ENCODE measurements around the gene KDM1A. TPM values are rescaled to one million over a fixed set of nuclear protein-coding genes. Genes with fewer than 3 reads are reported as not detected.

KDM1A gene
- total RNA-seq, 1 donor from 2014 or later: 332 TPM

- Histone ChIP-seq H3K27me3 (no peaks in the 10 kb centered on the region), H3K9ac (no peak overlapping the region), H3K4me2 (no peak overlapping the region), H3K79me2 (ENCODE audit: low read depth) (peaks cover 8% of the 10 kb centered on the region), H3K36me3 (peaks cover 4% of the 10 kb centered on the region), H3K4me1 (no peaks in the 10 kb centered on the region), H3F3A (ENCODE audit: low read depth) (peaks cover 35% of the 10 kb centered on the region), H3K9me3 (ENCODE audit: low read depth) (no peaks in the 10 kb centered on the region), H3K27ac (peak overlapping the region; percentile 16), H3K4me3 (no peak overlapping the region), H4K20me1 (ENCODE audit: low read depth) (peaks cover 32% of the 10 kb centered on the region), H2AFZ (replicated peaks) (no peak overlapping the region)
- Mint-ChIP-seq H3K27me3 (ENCODE audit: insufficient read depth, low read depth) (peaks cover 4% of the 10 kb centered on the region), H3K4me3 (no peak overlapping the region), H3K9me3 (no peaks in the 10 kb centered on the region), H3K4me1 (peaks cover 4% of the 10 kb centered on the region), H3K27ac (no peak overlapping the region), H3K36me3 (peaks cover 31% of the 10 kb centered on the region)
- TF ChIP-seq EZH2 (IDR thresholded peaks at IDR 0.05) (no peak), EZH2phosphoT487 (IDR thresholded peaks at IDR 0.05) (no peak)
- TF ChIP-seq, protein P1, sequence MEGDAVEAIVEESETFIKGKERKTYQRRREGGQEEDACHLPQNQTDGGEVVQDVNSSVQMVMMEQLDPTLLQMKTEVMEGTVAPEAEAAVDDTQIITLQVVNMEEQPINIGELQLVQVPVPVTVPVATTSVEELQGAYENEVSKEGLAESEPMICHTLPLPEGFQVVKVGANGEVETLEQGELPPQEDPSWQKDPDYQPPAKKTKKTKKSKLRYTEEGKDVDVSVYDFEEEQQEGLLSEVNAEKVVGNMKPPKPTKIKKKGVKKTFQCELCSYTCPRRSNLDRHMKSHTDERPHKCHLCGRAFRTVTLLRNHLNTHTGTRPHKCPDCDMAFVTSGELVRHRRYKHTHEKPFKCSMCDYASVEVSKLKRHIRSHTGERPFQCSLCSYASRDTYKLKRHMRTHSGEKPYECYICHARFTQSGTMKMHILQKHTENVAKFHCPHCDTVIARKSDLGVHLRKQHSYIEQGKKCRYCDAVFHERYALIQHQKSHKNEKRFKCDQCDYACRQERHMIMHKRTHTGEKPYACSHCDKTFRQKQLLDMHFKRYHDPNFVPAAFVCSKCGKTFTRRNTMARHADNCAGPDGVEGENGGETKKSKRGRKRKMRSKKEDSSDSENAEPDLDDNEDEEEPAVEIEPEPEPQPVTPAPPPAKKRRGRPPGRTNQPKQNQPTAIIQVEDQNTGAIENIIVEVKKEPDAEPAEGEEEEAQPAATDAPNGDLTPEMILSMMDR (IDR thresholded peaks at IDR 0.05): no peak
- no peak for DNase-seq (ENCODE audit: low spot score)
These were observed 68.8 kb downstream of the KDM1A start for GRCh38 chr1:23088027-23088426.

DNA sequence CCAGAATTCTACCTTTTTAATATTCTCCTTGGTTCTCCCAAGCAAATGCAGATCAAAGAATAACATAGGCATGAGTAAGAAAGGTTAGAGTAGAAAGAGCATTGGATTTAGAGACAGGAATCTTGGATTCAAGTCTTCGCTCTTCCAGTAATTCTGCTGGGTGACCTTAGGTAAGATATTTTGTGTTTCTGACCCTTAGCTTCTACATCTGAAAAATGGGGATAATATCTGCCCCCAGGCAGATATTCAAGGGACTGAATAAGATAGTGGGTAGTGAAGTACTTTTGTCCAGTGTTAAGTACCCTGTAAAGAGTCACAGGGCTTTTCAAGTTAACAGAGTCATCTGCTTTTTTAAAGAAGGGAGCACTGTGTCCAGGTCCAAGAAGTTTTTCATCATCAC is 70.8 kb downstream of the KDM1A start:
- Mint-ChIP-seq H3K36me3 (peaks cover 39% of the 10 kb centered on the region), H3K4me1 (peaks cover 4% of the 10 kb centered on the region), H3K27me3 (ENCODE audit: insufficient read depth, low read depth) (peaks cover 4% of the 10 kb centered on the region), H3K9me3 (no peaks in the 10 kb centered on the region), H3K4me3 (no peak overlapping the region), H3K27ac (no peak overlapping the region)
- no peaks in the 10 kb centered on the region for H3K27me3 ChIP-seq
- H3K79me2 ChIP-seq (ENCODE audit: low read depth): peaks cover 12% of the 10 kb centered on the region
- no peak overlapping the region for H3K9ac ChIP-seq
- no peak for DNase-seq (ENCODE audit: low spot score)
- H3F3A ChIP-seq (ENCODE audit: low read depth): peaks cover 16% of the 10 kb centered on the region
- TF ChIP-seq EZH2 (IDR thresholded peaks at IDR 0.05): no peak
- TF ChIP-seq EZH2phosphoT487 (IDR thresholded peaks at IDR 0.05): no peak
- TF ChIP-seq, protein P1 (IDR thresholded peaks at IDR 0.05): no peak
- no peaks in the 10 kb centered on the region for H3K4me1 ChIP-seq
- no peak overlapping the region for H3K4me3 ChIP-seq
- H3K36me3 ChIP-seq: no peaks in the 10 kb centered on the region
- H4K20me1 ChIP-seq (ENCODE audit: low read depth): peaks cover 18% of the 10 kb centered on the region
- H3K9me3 ChIP-seq (ENCODE audit: low read depth): no peaks in the 10 kb centered on the region
- H2AFZ ChIP-seq (replicated peaks): no peak overlapping the region
- no peak overlapping the region for H3K4me2 ChIP-seq
- no peak overlapping the region for H3K27ac ChIP-seq

- Mint-ChIP-seq H3K9me3 (no peaks in the 10 kb centered on the region), H3K27ac (no peak overlapping the region), H3K36me3 (peaks cover 47% of the 10 kb centered on the region), H3K27me3 (ENCODE audit: insufficient read depth, low read depth) (peaks cover 4% of the 10 kb centered on the region), H3K4me3 (no peak overlapping the region), H3K4me1 (peaks cover 4% of the 10 kb centered on the region)
- H3K27ac ChIP-seq: no peak overlapping the region
- H3K9me3 ChIP-seq (ENCODE audit: low read depth): no peaks in the 10 kb centered on the region
- TF ChIP-seq EZH2phosphoT487 (IDR thresholded peaks at IDR 0.05) (no peak), EZH2 (IDR thresholded peaks at IDR 0.05) (no peak)
- TF ChIP-seq, protein P1 (IDR thresholded peaks at IDR 0.05): no peak
- H2AFZ ChIP-seq (replicated peaks): no peak overlapping the region
- no peak for DNase-seq (ENCODE audit: low spot score)
- no peaks in the 10 kb centered on the region for H3K36me3 ChIP-seq
- no peak overlapping the region for H3K4me2 ChIP-seq
- H3K79me2 ChIP-seq (ENCODE audit: low read depth): peaks cover 27% of the 10 kb centered on the region
- no peak overlapping the region for H3K4me3 ChIP-seq
- H3K27me3 ChIP-seq: no peaks in the 10 kb centered on the region
- H3K9ac ChIP-seq: no peak overlapping the region
- peaks cover 2% of the 10 kb centered on the region for H3F3A ChIP-seq (ENCODE audit: low read depth)
- no peaks in the 10 kb centered on the region for H3K4me1 ChIP-seq
- H4K20me1 ChIP-seq (ENCODE audit: low read depth): peaks cover 10% of the 10 kb centered on the region
These were observed 72.3 kb downstream of the KDM1A start for GRCh38 chr1:23091545-23091944.

Measured in neural progenitor cell (in vitro differentiated cells).